ENCODE measurements around the gene MT1F.

DNA sequence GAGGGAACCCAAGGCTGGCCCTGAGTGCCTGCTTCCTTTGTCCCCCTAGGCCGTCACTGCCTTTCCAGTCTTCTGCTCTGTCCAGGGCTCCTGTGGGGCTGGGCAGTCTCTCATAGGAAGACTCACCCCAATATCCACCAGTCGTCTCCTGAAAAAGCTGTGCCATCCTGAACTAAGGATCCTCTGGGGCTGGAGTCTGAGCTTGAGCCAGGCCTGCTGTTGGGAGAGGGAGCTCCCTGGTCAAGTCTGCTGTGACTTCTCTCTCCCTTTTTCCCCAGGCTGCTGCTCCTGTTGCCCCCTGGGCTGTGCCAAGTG is 12.8 kb downstream of the MT1F start:
- TF ChIP-seq, protein P1, sequence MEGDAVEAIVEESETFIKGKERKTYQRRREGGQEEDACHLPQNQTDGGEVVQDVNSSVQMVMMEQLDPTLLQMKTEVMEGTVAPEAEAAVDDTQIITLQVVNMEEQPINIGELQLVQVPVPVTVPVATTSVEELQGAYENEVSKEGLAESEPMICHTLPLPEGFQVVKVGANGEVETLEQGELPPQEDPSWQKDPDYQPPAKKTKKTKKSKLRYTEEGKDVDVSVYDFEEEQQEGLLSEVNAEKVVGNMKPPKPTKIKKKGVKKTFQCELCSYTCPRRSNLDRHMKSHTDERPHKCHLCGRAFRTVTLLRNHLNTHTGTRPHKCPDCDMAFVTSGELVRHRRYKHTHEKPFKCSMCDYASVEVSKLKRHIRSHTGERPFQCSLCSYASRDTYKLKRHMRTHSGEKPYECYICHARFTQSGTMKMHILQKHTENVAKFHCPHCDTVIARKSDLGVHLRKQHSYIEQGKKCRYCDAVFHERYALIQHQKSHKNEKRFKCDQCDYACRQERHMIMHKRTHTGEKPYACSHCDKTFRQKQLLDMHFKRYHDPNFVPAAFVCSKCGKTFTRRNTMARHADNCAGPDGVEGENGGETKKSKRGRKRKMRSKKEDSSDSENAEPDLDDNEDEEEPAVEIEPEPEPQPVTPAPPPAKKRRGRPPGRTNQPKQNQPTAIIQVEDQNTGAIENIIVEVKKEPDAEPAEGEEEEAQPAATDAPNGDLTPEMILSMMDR (conservative IDR thresholded peaks at IDR 0.05 in 1 of 2, IDR thresholded peaks at IDR 0.05 in 1 of 2; ENCODE audit: extremely low read depth in 1 of 2, insufficient read depth in 1 of 2, low read depth in 1 of 2, low read length in 2 of 2), result no peak
- TF ChIP-seq EZH2 (IDR thresholded peaks at IDR 0.05; ENCODE audit: borderline replicate concordance, low read length), result no peak
